Measurements from ENCODE around the gene MIA2.
"Not testable (repeated sequence)": the region's sequence is repeated elsewhere in the genome, so short reads cannot be mapped to it uniquely, and the experiment has no call there.

Gene MIA2

DNA sequence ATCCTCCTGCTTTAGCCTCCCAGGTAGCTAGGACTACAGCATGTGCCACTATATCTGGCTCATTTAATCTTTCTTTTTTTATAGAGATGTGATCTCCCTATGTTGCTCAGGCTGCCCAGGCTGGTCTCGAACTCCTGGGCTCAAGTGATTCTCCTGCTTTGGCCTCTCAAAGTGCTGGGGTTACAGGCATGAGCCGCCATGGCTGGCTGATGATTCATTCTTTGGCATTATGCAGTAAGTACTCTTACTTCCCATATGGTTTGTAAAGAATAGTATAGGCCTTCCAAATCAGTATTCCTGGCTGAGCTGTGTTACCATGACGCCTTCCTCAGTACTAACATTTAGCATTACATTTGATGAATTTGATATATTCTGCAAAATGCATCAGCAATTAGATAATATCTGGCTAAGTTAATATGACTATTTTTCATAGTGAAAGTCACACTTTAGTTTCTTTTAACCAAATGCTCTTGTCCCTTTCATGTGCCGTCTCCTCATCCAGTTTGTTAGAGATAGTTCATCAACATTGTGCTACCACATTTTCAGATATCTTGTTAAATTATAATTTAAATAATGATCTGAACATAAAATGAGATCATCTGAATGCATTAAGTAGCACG lies 3.2 kb upstream of the MIA2 start:
- no peak for DNase-seq

DNA sequence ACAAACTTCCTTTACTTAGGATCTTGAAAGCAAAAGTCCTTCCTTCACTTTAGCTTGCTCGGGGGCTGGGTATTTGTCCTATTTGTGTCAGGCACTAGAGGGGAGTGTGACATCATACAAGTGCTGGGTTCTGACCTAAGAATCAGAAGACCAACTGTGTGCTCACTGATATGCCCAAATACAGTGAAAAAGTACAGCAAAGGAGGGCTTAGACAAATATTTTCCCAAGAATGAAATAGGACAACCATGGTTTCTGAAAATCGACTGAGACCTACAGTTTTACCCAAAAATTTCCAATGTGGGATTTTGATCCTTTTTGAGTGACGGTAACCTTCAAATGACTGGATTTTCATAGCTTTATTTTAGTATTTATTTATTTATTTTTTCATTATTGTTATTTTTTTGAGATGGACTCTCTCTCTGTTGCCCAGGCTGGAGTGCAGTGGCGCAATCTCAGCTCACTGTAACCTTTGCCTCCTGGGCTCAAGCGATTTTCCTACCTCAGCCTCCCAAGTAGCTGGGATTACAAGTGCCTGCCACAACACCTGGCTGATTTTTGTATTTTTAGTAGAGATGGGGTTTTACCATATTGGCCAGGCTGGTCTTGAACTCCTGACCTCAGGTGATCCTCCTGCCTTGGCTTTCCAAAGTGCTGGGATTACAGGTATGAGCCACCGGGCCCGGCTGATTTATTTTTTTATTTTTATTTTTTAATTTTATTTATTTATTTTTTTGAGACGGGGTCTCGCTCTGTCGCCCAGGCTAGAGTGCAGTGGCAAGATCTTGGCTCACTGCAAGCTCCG lies 1.8 kb upstream of the MIA2 start:
- DNase-seq, result peak; percentile 5

DNA sequence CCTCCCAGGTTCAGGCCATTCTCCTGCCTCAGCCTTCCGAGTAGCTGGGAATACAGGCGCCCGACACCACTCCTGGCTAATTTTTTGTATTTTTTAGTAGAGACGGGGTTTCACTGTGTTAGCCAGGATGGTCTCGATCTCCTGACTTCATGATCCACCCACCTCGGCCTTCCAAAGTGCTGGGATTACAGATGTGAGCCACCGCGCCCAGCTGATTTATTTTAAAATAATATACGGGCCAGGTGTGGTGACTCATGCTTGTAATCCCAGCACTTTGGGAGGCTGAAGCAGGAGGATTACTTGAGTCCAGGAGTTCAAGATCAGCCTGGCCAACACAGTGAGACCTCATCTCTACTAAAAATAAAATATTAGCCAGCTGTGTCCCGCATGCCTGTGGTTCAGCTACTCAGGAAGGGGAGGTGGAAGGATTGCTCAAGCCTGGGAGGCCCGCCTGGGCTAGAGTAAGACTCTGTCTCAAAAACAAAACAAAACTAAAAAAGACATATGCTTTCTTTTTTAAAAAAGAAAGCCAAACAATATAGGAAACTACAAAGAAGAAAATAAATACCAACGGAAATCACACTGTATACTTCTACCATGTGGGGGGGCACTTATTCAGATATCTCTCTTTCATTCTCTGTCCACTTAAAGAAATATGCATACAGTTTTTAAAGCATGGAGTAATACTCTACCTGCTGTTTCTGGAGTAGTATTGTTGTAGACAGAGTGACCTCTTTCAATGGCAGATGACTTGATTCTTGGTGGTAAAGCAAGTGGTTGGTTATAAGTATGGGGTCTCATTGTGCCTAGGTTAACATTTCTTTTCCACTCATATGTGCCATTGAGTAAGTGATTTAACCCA lies 930 bp upstream of the MIA2 start:
- DNase-seq, result no peak

DNA sequence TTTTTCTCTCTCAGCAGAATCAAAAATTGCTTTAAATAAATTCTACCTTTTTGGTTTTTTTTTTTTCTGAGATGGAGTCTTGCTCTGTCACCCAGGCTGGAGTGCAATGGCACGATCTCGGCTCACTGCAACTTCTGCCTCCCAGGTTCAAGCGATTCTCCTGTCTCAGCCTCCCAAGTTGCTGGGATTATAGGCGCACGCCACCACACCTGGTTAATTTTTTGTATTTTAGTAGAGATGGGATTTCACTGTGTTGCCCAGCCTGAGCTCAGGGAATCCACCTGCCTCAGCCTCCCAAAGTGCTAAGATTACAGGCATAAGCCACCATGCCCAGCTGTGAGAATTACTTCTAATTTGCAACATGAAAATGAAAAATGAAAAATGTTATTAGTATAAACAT lies 1.3 kb downstream of the MIA2 start:
- not testable (repeated sequence) for DNase-seq

DNA sequence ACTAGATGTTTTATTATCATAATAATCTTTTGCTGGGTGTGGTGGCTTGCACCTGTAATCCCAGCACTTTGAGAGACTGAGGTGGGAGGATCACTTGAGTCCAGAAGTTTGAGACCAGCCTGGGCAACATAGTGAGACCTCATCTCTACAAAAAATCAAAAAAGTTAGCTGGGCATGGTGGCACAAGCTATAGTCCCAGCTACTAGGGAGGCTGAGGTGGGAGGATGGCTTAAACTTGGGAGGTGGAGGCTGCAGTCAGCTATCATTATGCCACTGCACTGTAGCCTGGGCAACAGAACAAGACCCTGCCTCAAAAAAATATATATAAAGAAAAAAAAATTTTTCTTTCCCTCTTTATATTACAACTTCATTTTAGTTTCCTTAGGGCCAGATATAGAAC lies 1.8 kb downstream of the MIA2 start:
- not testable (repeated sequence) for DNase-seq

DNA sequence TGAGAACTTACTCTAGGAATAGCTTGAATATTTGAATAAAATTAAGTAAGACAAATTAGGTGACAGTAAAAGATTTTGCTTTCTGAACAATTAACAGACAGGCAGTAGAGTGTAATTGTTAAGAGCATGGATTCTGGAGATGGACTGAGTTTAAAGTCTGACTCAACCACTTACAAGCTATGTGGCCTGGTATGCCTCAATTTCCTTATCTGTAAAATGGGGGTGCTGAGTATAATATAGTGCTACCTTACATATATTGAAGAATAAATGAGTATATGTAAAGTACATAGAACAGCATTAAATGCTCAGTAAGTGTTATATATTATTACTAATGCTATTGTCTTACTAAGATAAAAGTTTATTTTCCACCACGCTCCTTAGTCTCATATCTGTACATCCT lies 7.1 kb downstream of the MIA2 start:
- DNase-seq, result no peak

DNA sequence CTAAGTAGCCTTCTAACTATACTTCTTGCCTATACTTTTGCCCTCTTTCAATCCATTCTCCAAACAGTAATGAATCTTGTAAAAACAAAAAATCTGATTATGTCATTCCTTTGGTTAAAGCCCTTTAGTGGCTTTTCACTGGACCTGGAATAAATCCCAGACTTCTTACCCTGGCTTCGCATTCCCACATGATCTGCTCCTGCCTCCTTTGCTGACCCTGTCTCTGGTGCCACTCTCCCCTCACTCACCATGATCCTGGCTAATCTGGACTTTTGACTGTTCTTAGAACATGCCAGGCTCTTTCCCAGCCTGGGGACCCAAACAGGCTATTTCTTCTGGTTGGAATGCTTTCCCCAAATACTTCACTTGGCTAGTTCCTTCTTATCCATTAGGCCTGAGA lies 7.9 kb downstream of the MIA2 start:
- DNase-seq, result no peak

DNA sequence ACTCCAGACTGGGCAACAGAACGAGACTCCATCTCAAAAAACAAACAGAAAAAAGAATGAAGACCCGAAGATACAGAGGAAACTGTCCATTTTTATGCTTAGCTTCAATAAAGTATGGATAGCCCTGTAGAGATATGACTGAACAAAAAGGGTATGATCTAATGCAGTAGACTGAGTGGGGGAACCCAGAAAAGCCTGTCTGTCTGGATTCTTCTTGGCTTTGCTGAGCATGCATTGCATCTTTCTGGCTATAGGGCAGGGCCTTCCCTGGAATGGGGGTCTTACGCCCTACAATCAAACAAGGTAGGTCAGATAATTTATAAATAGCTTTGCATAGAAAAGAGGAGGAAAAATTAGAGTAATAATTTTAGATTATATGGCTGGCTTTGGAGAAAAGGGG lies 10.1 kb downstream of the MIA2 start:
- no peak for DNase-seq

DNA sequence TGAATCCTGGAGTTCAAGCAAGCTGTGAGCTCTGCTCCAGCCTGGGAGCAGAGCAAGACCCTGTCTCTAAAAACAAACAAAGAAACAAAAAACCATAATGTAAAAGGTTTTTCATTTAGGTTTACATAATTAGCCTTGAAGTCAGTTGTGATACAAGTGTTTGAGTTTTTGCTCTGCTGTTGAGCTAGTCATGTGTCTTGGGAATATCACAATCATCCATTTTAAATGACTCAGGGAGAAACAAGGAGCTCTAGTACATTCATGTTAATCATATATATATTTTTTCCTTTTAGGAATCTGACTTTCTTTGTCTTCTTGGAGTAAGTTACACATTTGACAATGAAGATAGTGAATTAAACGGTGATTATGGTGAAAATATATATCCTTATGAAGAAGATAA lies 12.9 kb downstream of the MIA2 start:
- DNase-seq, result no peak

DNA sequence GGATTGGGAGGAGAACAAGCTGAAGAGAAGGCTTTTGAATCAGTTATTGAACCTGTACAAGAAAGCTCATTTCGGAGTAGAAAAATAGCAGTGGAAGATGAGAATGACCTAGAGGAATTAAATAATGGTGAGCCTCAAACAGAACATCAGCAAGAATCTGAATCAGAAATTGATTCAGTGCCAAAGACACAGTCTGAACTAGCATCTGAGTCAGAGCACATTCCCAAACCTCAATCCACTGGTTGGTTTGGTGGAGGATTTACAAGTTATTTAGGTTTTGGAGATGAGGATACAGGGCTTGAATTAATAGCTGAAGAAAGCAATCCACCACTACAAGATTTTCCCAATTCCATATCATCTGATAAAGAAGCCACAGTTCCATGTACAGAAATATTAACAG lies 13.5 kb downstream of the MIA2 start:
- DNase-seq, result no peak

DNA sequence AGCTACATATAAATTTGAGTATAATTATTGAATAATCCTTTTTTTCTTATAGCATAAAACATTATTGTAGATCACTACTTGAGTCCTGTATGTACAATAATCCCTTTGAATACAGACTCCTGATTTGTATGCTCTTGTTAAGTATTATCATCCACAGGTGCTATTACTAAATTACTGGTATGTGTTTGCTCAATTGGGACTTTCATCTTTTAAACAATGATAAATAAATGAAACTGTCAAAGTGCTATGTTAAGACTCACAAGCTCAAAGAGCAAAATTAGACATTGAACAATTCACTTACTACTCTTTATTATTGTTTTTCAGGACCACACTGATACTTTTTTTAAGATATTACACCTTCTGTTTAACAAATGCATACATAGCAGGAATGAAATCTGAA lies 17.8 kb downstream of the MIA2 start:
- DNase-seq, result no peak

DNA sequence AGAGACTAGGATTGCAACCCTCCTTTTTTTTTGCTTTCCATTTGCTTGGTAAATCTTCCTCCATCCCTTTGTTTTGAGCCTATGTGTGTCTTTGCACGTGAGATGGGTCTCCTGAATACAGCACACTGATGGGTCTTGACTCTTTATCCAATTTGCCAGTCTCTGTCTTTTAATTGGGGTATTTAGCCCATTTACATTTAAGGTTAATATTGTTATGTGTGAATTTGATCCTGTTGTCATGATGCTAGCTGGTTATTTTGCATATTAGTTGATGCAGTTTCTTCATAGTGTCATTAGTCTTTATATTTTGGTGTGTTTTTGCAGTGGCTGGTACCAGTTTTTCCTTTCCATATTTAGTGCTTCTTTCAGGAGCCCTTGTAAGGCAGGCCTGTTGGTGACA lies 23.7 kb downstream of the MIA2 start:
- not testable (repeated sequence) for DNase-seq

DNA sequence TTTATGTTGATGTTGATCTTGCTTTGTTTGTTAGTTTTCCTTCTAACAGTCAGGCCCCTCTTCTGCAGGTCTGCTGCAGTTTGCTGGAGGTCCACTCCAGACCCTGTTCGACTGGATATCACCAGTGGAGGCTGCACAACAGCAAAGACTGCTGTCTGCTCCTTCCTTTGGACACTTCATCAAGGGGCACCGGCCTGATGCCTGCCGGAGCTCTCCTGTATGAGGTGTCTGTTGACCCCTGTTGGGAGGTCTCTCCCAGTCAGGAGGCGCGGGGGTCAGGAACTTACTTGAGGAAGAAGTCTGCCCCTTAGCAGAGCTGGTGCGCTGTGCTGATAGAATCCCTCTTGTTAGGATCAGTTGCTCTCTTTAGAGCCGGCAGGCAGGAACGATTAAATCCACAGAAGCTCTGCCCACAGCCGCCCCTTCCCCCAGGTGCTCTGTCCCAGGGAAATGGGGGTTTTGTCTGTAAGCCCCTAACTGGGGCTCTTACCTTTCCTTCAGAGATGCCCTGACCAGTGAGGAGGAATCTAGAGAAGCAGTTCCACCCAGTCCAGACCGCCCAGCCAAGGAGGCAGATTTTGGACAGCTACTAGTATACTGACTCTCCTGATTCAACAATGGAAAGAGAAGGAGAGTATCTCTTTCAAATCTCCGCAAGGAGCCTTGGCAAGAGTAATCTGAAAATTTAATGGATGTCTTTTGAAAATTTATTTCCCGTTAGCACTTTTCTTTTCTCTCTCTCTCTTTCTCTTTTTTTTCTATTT lies 25.2 kb downstream of the MIA2 start:
- no peak for DNase-seq

DNA sequence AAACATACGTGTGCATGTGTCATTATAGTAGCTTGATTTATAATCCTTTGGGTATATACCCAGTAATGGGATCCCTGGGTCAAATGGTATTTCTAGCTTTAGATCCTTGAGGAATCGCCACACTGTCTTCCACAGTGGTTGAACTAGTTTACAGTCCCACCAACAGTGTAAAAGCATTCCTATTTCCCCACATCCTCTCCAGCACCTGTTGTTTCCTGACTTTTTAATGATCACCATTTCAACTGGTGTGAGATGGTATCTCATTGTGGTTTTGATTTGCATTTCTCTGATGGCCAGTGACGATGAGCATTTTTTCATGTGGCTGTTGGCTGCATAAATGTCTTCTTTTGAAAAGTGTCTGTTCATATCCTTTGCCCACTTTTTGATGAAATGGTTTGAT lies 26.4 kb downstream of the MIA2 start:
- not testable (repeated sequence) for DNase-seq

DNA sequence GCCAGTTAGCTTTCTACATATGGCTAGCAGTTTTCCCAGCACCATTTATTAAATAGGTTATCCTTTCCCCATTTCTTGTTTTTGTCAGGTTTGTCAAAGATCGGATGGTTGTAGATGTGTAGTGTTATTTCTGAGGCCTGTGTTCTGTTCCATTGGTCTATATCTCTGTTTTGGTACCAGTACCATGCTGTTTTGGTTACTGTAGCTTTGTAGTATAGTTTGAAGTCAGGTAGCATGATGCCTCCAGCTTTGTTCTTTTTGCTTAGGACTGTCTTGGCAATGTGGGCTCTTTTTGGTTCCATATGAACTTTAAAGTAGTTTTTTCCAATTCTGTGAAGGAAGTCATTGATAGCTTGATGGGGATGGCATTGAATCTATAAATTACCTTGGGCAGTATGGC lies 28.5 kb downstream of the MIA2 start:
- DNase-seq, result not testable (repeated sequence)

DNA sequence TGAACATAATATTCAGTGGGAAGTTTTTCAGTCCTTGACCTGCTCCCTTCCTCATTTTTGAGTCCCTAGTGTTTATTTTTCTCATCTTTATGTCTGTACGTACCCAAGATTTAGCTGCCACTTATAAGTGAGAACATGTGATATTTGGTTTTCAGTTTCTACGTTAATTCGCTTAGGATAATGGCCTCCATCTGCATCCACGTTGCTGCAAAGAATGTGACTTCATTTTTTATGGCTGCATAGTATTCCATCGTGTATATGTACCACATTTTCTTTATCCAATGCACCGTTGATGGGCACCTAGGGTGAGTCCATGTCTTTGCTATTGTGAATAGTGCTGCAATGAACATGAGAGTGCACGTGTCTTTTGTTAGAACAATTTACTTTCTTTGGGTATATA lies 30.3 kb downstream of the MIA2 start:
- DNase-seq, result no peak

DNA sequence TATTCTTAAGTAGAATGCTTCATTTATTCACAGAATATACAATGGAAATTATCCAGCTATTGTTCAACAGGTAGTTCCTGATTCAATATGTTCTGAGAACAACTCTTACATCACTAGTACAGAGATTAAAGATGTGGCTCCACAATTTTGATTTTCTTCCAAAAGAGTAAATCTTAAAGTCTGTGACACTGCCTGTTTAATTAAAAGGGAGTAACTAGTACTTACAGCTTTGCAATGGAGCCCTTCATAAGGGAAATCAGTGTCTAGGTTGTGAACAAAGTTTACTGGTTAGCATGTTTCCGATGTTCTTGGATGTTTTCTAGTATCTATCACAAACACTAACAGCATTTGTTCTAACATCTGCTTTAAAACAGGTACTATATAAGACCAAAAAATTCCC lies 30.8 kb downstream of the MIA2 start:
- no peak for DNase-seq

DNA sequence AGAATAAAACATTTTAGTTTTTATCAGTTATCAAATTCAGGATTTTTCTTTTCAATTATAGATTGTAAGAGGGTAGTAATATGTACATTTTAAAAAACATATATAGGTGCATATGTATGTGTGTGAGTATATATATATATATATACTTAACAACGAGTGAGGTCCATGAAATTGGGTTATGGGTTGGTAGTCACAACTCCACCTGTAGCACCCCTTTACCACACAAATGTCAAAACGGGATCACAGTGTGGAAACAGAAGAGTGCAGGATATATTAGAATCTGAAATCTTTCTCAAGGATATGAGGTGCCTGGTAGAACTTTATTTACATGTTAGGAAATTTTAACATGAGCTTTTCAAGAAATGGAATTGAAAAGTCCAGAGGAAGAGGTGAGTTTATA lies 31.3 kb downstream of the MIA2 start:
- no peak for DNase-seq

DNA sequence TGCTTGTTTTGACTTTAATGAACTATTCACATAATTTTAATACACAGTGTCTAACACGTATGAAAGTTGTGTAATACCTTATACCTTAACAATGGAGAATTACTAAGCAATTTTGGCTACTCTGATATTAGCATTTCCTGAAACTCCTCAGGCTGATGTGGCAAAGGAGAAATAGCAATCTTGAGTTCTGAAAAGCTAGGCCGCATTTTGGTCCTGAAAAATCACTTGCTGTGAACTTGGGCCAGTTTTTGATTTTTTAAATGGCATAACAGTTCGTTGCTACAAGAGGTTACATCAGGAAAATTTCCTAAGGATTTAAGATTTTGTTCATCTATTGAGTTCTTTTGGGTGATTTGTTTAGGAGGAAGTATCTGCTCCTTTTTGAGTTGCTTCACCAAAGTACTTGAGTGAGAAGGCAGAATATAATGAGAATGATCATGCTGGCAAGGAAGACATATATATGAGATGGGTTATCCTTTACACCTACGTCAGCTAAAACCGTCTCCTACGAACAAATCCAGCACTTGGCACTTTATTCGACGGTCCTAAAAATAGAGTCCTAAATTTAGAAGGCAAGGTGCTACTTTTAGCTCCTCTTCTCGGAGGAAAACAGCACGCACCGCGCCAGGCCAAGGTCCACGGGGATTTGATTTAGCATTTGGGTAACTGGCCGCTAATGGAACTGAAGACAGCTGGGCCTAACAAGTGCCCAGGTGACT lies 32.2 kb downstream of the MIA2 start:
- DNase-seq, result no peak

DNA sequence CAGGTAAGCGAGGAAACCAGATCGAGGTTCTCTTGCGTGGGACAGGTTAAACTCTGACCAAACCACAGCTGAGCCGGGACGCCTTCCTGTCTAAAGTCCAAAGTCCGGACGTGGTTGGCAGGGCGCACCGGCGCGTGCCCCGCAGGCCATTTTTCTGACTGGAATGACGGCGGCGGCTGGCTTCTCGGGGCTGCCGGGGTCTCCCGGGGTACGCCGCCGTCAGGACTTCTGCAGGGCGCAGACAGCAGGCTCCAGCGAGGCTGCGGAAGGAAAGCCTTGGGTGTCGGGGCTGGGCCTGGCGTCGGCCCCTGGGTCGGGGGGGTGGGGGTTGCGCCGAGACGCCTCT lies 32.8 kb downstream of the MIA2 start:
- DNase-seq, result no peak

DNA sequence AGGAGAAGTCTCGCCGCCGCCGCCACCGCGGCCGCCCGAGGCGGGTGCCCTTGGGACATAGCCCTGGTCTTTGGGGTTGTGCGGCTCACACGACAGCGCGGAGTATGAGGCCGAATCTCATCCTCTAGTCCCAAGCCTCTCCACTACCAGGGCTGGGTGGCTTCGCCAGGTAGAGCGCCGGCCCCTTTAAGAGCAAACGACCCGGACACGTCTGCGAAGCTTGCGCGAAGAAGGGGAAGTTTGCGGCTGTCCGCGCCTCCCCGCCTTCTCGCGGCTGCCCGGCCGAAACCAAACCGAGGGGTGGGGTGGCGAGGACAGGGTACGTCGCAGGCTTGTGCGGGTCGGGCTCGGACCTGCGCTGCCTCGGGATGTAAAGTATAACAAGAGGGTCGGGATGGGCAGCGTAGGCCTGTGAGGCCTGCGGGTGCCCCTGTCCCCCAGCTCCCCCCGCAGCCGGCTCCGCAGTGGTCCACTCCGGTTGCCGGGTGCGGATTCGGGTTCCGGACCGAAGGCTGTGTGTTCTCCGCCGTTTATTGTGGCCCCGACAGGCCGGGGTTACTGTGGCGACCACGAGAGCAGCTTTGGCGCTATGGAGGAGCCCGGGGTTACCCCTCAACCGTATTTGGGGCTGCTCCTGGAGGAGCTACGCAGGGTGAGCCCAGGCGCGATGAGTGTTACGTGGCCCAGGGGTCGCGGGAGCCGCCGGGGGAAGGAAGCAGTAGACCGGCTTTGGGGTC lies 33.3 kb downstream of the MIA2 start:
- peak; percentile 67 for DNase-seq

DNA sequence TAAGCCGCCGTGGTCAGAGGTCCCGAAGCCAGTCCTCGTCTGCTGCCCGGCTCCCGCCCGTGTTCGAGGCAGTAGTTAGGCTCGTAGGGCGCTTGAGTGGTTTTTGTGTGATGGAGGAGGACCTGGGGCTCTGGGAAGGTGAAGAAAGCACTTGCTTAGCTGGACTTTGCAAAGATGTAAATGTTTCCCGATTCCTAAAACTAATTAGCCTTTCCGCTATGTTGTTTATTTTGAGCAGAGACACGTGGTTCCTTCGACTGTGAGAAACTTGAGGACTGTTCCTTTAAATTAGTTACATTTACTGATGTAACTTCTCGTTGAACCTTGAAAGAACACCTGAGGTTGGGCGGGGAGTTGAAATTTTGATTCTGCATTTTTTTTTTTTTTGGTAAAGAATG lies 33.9 kb downstream of the MIA2 start:
- DNase-seq, result no peak

All from stimulated activated CD4-positive, alpha-beta T cell treated with anti-CD3 and anti-CD28 coated beads, Interleukin-12 subunit alpha, Interleukin-12 subunit beta, amount 100 ng/mL, for 4 hours (primary cell).